ENCODE data around the gene SELENOP.
"Not testable (repeated sequence)": the region's sequence is repeated elsewhere in the genome, so short reads cannot be mapped to it uniquely, and the experiment has no call there.

Gene SELENOP, protein sequence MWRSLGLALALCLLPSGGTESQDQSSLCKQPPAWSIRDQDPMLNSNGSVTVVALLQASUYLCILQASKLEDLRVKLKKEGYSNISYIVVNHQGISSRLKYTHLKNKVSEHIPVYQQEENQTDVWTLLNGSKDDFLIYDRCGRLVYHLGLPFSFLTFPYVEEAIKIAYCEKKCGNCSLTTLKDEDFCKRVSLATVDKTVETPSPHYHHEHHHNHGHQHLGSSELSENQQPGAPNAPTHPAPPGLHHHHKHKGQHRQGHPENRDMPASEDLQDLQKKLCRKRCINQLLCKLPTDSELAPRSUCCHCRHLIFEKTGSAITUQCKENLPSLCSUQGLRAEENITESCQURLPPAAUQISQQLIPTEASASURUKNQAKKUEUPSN

DNA sequence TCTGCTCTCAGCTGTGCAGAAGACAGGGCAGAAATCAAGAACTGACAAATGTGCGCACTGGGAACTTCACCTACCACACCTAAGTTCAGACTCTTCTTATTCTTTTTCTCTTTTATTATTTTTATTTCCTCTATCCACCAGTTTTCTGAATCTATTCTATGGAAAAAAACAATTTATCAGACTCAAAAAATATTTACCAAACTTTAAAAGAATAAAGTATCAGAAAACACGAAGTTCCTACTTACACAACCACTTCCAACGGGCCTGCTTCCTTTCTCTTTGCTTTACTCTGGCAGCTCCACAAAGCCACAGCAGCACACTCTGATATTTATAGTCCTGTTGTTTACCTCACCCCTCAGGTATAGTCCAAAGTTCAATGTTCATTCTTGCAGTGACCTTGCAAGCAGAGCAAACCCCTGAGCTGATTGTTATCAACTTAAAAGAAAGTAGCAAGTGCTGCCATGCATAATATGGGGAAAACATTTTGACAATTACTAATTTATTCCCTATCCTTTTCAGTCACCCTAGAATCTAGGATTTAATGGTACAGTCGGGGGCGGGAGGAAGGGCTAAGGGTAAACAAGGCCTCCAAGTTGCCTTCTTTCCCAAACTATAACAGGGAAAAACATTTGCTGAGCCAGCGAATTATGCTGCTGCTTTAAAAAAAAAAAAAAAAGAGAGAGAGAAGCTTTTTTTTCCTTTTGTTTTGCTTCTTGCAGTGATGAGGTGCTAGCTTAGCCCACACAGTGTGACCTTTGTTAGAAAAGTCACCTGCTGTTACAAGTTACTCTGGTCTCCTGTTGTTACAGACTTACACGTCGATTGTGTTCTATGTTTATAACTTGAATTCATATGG is at the start of gene SELENOP:
Gene SELENOP (minus strand): TSS at position 302 of the 856 bp plus-strand sequence. CDS start 3,539 bp downstream, outside the sequence.
- no peak for DNase-seq

- no peak for DNase-seq
Measured at GRCh38 chr5:42858687-42859086, 47.0 kb upstream of the SELENOP start.

- no peak for DNase-seq
Measured at GRCh38 chr5:42858031-42858643, 46.4 kb upstream of the SELENOP start.

- DNase-seq, result no peak
Measured at GRCh38 chr5:42855811-42856210, 44.1 kb upstream of the SELENOP start.

DNA sequence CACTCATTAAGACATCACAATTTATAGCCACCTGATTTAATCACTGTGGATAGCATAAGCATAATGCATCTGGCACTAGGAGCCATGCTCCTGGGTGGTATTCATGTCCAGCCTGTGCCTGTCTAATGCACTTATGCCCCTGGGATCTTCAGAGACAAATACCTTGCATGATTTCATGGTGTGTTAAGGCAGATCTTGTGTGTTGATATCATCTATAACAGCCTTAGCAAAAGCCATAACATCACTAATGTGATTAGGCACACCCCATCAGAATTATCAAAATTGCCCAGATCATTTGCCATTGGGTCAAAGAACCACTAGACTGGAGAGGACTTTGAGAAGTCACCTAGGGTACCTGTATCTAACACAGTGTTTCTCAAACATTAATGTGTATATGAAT is 43.7 kb upstream of the SELENOP start:
- no peak for DNase-seq

DNA sequence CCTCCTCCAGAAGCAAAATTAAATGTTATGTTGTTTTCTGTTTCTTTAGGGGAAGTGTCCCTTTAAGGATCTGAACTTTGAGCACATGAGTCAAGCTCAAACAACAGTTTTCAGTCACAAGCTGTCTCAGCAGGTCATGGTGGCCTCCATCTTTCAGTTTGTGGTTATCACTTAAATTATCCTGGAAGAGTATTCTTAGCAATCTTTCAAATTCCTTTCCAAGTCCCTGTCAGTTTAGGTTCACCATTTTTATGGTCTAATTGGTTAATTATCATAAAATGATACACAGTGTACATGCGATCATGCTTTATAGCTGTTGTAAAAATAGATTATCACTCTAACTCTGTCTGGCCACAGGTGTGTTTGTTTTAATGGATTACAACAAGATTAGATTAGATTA is 43.1 kb upstream of the SELENOP start:
- DNase-seq, result no peak

- DNase-seq, result no peak
Measured at GRCh38 chr5:42852826-42853225, 41.1 kb upstream of the SELENOP start.

- no peak for DNase-seq
Measured at GRCh38 chr5:42851481-42851880, 39.8 kb upstream of the SELENOP start.

DNA sequence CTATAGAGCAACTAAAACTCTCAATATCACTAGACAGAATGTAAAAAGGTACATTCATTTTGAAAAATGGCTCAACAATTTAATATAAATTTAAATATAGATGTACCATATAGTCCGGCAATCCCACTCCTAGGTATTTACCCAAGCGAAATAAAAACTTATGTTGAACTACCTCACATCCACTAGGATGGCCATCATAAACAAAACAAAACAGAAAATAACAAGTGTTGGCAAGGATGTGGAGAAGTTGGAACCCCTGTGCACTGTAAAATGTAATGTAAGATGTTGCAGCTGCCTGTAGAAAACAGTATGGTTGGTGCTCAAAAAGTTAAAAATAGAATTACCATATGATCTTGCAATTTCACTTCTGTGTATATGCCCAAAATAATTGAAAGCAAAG is 36.9 kb upstream of the SELENOP start:
- no peak for DNase-seq

- DNase-seq, result not testable (repeated sequence)
Measured at GRCh38 chr5:42844408-42844807, 32.7 kb upstream of the SELENOP start.

GRCh38 chr5:42843675-42844292 is 32.1 kb upstream of the SELENOP start:
- no peak for DNase-seq

DNA sequence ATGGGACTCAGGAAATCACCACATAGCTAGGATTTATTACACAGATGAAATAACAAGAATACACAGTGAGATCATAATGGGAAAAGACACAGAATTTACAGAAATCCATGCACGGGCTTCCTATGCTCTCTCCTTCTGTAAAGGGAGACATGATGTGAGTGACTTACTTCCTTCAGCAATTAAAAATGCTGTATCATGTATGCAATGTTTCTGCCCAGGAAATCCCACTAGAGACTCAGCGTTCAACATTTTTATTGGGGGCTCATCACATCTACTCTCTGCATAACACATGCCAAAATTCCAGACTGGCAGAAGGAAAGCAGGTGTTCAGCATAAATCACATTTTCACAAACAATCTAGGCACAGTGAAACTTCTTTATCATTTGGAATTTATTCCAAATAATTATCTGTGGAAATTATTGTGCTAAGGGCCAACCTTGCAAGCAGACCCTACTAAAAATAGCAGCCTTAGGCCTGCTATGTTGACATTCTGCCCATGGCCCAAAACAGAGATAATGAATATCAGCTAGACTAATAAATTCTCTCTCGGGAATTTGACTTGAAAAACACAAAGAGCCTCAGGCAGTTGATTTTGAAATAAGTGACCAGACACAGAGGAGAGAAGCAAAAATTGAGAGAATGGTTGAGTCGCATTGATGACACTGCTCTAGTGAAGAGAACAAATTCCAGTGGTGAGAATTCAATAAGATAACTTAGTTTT is 31.4 kb upstream of the SELENOP start:
- DNase-seq, result no peak

DNA sequence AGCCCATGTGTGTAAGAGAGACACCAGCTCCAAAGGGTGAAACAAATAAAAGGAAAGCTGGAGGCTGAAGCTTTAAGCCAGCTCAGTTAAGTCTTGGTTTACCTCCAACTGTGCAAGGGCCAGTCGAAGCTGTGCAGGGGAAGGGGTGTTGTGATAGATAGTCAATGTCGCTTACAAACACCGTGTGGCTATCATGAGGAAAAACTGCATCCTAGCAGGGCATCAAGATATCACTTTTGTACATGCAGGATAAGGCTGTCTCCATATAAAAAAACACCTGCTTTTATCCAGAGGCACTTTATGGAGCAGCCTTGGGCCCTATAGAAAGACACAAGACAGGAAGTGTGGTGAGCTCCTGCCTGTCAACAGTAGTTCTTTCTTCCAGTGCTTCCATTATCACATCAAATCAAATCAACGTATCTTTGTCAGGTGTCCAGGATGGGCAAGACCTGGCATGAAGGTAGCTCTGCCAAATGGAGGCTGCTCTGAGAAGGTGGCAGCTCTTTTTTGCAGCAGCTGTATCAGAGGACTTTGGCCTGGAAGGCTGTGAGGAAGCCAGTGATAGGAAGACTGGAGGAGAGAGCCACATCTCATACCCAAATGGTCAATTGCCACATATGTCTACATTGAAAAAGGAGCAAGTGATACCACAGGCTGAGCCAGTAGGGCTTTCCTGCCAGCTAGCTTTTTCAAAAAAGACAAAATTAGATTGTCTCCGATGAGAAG is 29.3 kb upstream of the SELENOP start:
- no peak for DNase-seq

DNA sequence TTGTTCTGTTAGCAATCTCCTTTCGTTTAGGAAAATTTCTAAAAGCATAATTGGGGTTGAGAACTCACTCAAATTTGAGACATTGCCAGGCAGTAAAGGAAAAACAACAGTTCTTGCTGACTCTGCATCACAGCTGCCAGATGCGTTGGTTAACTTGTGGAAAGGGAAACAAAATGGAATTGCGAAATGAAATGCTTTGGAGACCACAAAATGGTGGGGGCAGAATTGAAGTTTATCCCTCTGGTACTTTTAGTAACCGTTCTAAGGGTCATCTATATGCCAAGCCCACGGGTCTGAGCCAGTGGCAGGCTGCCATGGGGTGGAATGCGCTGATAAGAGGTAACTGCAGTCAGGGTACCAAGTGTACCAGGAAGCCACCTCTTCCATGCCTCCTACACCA is 28.6 kb upstream of the SELENOP start:
- DNase-seq, result no peak

- DNase-seq, result no peak
Measured at GRCh38 chr5:42839196-42839595, 27.5 kb upstream of the SELENOP start.

GRCh38 chr5:42837601-42838000 is 25.9 kb upstream of the SELENOP start:
- no peak for DNase-seq

DNA sequence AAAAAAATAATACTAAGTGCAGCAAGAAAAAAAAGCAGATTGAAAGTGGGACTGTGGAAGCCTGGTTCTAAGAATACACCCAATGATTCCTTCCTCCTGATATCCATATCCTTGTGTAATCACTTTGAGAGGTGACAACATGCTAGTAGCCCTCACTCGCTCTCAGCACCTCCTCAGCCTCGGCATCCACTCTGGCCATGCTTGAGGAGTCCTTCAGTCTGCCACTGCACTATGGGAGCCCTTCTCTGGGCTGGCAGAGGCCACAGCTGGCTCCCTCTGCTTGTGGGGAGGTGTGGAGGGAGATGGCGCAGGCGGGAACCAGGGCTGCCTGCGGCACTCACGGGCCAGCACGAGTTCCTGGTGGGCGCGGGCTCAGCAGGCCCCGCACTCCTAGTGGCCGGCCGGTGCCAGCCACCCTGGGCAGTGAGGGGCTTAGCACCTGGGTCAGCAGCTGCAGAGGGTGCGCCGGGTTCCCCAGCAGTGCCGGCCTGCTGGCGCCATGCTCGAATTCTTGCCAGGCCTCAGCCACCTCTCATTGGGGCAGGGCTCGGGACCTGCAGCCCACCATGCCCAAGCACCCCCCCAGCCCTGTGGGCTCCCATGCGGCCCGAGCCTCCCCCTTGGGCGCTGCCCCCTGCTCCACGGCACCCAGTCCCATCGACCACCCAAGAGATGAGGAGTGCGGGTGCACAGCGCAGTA is 24.5 kb upstream of the SELENOP start:
- no peak for DNase-seq

DNA sequence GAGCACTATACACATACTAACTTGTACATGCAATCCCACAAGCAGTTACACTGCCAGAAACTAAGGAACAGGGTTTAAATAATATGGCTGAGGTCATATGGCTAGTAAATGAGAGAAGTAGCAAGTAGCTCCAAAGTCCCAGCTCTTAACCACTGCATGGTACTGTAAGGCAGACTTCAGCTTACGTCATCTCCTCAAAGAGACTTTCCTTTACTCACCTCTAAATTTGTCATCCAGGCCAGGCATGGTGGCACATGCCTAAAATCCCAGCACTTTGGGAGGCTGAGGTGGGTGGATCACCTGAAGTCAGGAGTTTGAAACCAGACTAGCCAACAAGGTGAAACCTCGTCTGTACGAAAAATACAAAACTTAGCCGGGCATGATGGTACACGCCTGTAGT is 20.4 kb upstream of the SELENOP start:
- DNase-seq, result no peak

DNA sequence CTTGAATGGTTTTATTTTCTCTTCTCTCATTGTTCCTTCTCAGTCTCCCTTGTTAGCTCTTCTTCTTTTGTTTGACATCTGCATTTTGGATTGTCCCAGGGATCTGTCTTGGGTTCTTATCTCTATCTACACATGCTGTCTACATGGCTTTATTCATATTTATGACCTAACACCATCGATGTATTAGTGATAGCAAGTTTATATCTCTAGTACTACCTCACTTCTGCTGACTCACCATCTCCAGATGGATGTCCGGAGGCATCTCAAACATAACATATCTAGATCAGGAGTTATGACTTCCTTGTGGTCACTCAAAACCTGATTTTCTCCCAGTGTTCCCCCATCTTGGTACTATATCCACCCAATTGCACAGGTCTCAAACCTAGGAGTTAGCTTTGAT is 19.2 kb upstream of the SELENOP start:
- no peak for DNase-seq

DNA sequence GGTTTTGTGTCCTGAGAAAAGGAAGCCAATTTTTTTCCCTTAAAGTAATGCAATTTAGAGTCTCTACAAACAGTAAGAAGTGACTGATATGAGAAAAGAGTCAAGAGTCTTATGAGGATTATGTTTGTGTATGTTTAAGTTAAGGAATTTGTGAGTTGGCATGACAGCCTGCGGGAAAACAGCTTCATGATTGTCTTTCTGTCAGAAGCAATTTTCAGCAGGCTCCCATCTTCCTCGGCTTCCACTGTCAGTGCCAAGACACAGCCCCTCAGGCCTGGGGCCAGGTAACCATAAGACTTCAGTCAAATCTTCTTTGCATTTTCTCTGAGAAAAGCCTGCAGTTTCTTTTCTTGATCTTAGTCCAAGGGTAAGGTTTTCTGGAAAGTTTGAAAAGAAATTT is 17.0 kb upstream of the SELENOP start:
- no peak for DNase-seq

All from cerebellar nuclear complex (tissue), 1 donor.